ENCODE data around the gene FBXW8.

The FBXW8 gene

DNA sequence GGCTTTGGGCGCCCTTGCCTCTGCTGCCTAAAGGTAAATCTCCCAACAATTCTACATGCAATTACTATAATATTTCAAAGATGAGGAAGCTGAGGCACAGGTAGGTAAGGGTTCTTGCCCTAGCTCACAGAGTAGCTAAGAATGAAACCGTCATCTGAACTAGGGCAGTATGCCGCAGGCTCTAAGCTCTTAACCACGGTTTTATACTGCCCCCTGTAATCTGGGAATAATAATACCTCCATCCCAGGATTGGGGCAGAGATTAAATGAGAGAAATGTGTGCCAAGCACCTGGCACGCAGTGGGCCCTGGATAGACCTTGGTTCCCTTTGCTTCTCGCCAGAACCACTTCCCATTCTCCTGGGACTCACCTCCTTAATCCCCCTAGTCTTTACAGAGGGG is 28.0 kb upstream of the FBXW8 start:
- H3K79me2 ChIP-seq (ENCODE audit: control insufficient read depth, insufficient read depth, low read length), result no peaks in the 10 kb centered on the region
- no CpG with 5 or more reads among the region's 6 CpGs for WGBS (ENCODE audit: extremely low coverage, insufficient coverage, low lambda C conversion rate)
- H3K9ac ChIP-seq (ENCODE audit: low read length), result no peak overlapping the region
- H3K27ac ChIP-seq (ENCODE audit: low read depth, low read length), result no peak overlapping the region
- H3K23ac ChIP-seq (ENCODE audit: low read length), result peak overlapping the region; percentile 2
- no peak overlapping the region for H2BK15ac ChIP-seq (replicated peaks; ENCODE audit: low read depth)
- no peak overlapping the region for H3K4me3 ChIP-seq (ENCODE audit: low read length)
- no peak overlapping the region for H2BK5ac ChIP-seq (ENCODE audit: low read length)
- no peak overlapping the region for H2BK120ac ChIP-seq (ENCODE audit: low read depth, low read length)
- no peaks in the 10 kb centered on the region for H3K79me1 ChIP-seq (ENCODE audit: low read length)
- no peak overlapping the region for H3K4ac ChIP-seq (ENCODE audit: low read depth, low read length)
- H3K56ac ChIP-seq (ENCODE audit: low read length), result no peak overlapping the region
- H3K27me3 ChIP-seq (ENCODE audit: insufficient read depth, low read length, poor library complexity), result peaks cover 30% of the 10 kb centered on the region
- H3K4me1 ChIP-seq (ENCODE audit: control insufficient read depth, low read depth, low read length), result peaks cover 8% of the 10 kb centered on the region
- no peak overlapping the region for H4K5ac ChIP-seq (ENCODE audit: low read length)
- H3K36me3 ChIP-seq (ENCODE audit: control insufficient read depth, insufficient read depth, low read length), result no peaks in the 10 kb centered on the region
- no peak overlapping the region for H4K8ac ChIP-seq (ENCODE audit: low read depth, low read length)
- peak; percentile 69 for DNase-seq
- no peak overlapping the region for H3K18ac ChIP-seq (ENCODE audit: low read length)
- no peak overlapping the region for H2AK5ac ChIP-seq (ENCODE audit: low read length)
- H3K4me2 ChIP-seq (ENCODE audit: low read length), result no peak overlapping the region

GRCh38 chr12:116884871-116885270 is 25.9 kb upstream of the FBXW8 start:
- Histone ChIP-seq H2BK120ac (ENCODE audit: low read depth, low read length) (no peak overlapping the region), H3K4me3 (ENCODE audit: low read length) (no peak overlapping the region), H3K27ac (ENCODE audit: low read depth, low read length) (no peak overlapping the region), H2AK5ac (ENCODE audit: low read length) (no peak overlapping the region), H3K9ac (ENCODE audit: low read length) (no peak overlapping the region), H3K36me3 (ENCODE audit: control insufficient read depth, insufficient read depth, low read length) (no peaks in the 10 kb centered on the region), H3K56ac (ENCODE audit: low read length) (no peak overlapping the region), H2BK5ac (ENCODE audit: low read length) (no peak overlapping the region), H3K4me1 (ENCODE audit: control insufficient read depth, low read depth, low read length) (peaks cover 7% of the 10 kb centered on the region), H4K8ac (ENCODE audit: low read depth, low read length) (no peak overlapping the region), H3K18ac (ENCODE audit: low read length) (no peak overlapping the region), H4K5ac (ENCODE audit: low read length) (no peak overlapping the region), H3K79me2 (ENCODE audit: control insufficient read depth, insufficient read depth, low read length) (no peaks in the 10 kb centered on the region), H3K4ac (ENCODE audit: low read depth, low read length) (no peak overlapping the region), H3K27me3 (ENCODE audit: insufficient read depth, low read length, poor library complexity) (peaks cover 22% of the 10 kb centered on the region), H2BK15ac (replicated peaks; ENCODE audit: low read depth) (no peak overlapping the region), H3K23ac (ENCODE audit: low read length) (no peak overlapping the region), H3K4me2 (ENCODE audit: low read length) (no peak overlapping the region), H3K79me1 (ENCODE audit: low read length) (no peaks in the 10 kb centered on the region)
- no peak for DNase-seq
- no CpG with 5 or more reads among the region's 3 CpGs for WGBS (ENCODE audit: extremely low coverage, insufficient coverage, low lambda C conversion rate)

DNA sequence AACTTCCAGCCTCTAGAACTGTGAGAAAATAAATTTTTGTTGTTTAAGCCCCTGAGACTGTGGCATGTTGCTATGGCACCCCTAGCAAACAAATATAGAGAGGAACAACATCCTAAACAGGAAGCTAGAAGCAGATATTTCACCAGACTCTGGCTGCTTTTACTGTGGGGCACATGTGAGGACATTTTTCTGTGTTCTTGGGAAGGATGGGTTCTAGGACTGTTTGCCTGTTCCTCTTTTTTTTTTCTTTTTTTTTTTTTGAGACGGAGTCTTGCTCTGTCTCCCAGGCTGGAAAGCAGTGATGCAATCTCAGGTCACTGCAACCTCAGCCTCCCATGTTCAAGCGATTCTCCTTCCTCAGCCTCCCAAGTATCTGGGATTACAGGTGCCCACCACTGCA is 25.3 kb upstream of the FBXW8 start:
- Histone ChIP-seq H3K27me3 (ENCODE audit: insufficient read depth, low read length, poor library complexity) (peaks cover 17% of the 10 kb centered on the region), H3K36me3 (ENCODE audit: control insufficient read depth, insufficient read depth, low read length) (no peaks in the 10 kb centered on the region), H3K18ac (ENCODE audit: low read length) (no peak overlapping the region), H2AK5ac (ENCODE audit: low read length) (no peak overlapping the region), H3K4me3 (ENCODE audit: low read length) (no peak overlapping the region), H3K79me1 (ENCODE audit: low read length) (no peaks in the 10 kb centered on the region), H4K5ac (ENCODE audit: low read length) (no peak overlapping the region), H3K4me2 (ENCODE audit: low read length) (no peak overlapping the region), H4K8ac (ENCODE audit: low read depth, low read length) (no peak overlapping the region), H3K4ac (ENCODE audit: low read depth, low read length) (no peak overlapping the region), H3K27ac (ENCODE audit: low read depth, low read length) (no peak overlapping the region), H2BK15ac (replicated peaks; ENCODE audit: low read depth) (no peak overlapping the region), H3K79me2 (ENCODE audit: control insufficient read depth, insufficient read depth, low read length) (no peaks in the 10 kb centered on the region), H3K56ac (ENCODE audit: low read length) (no peak overlapping the region), H3K4me1 (ENCODE audit: control insufficient read depth, low read depth, low read length) (peaks cover 3% of the 10 kb centered on the region), H3K9ac (ENCODE audit: low read length) (no peak overlapping the region), H2BK5ac (ENCODE audit: low read length) (no peak overlapping the region), H3K23ac (ENCODE audit: low read length) (no peak overlapping the region), H2BK120ac (ENCODE audit: low read depth, low read length) (no peak overlapping the region)
- no CpG with 5 or more reads among the region's 2 CpGs for WGBS (ENCODE audit: extremely low coverage, insufficient coverage, low lambda C conversion rate)
- DNase-seq, result peak; percentile 39

DNA sequence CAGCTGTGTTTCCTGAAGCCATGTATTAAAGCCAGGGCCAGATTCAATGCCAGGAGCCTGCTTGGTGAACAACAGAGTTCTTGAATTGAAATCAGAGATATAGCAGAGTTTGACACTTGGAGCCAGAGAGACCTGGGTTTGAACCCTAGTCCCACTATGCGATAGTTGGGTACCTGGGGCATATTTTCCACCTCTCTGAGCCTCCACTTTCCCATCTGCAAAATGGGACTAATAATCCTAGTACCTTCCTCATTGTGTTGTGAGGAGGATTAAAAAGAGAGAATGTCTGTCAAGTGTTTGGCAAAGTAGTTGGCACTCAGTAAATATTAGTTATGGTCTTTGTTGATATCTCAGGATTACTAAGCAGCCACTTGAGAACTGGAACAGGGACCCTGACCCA is 23.5 kb upstream of the FBXW8 start:
- H3K27me3 ChIP-seq (ENCODE audit: insufficient read depth, low read length, poor library complexity), result peaks cover 9% of the 10 kb centered on the region
- no peak overlapping the region for H4K8ac ChIP-seq (ENCODE audit: low read depth, low read length)
- DNase-seq, result no peak
- no peak overlapping the region for H3K56ac ChIP-seq (ENCODE audit: low read length)
- H3K79me1 ChIP-seq (ENCODE audit: low read length), result no peaks in the 10 kb centered on the region
- WGBS (ENCODE audit: extremely low coverage, insufficient coverage, low lambda C conversion rate), result no CpG with 5 or more reads among the region's 1 CpG
- peaks cover 2% of the 10 kb centered on the region for H3K4me1 ChIP-seq (ENCODE audit: control insufficient read depth, low read depth, low read length)
- no peak overlapping the region for H2BK15ac ChIP-seq (replicated peaks; ENCODE audit: low read depth)
- H2AK5ac ChIP-seq (ENCODE audit: low read length), result no peak overlapping the region
- no peak overlapping the region for H3K18ac ChIP-seq (ENCODE audit: low read length)
- H3K9ac ChIP-seq (ENCODE audit: low read length), result no peak overlapping the region
- H3K36me3 ChIP-seq (ENCODE audit: control insufficient read depth, insufficient read depth, low read length), result no peaks in the 10 kb centered on the region
- H3K4ac ChIP-seq (ENCODE audit: low read depth, low read length), result no peak overlapping the region
- H2BK5ac ChIP-seq (ENCODE audit: low read length), result no peak overlapping the region
- H3K4me2 ChIP-seq (ENCODE audit: low read length), result no peak overlapping the region
- no peak overlapping the region for H3K23ac ChIP-seq (ENCODE audit: low read length)
- H3K27ac ChIP-seq (ENCODE audit: low read depth, low read length), result no peak overlapping the region
- no peaks in the 10 kb centered on the region for H3K79me2 ChIP-seq (ENCODE audit: control insufficient read depth, insufficient read depth, low read length)
- no peak overlapping the region for H2BK120ac ChIP-seq (ENCODE audit: low read depth, low read length)
- H3K4me3 ChIP-seq (ENCODE audit: low read length), result no peak overlapping the region
- H4K5ac ChIP-seq (ENCODE audit: low read length), result no peak overlapping the region

- Histone ChIP-seq H3K27me3 (ENCODE audit: insufficient read depth, low read length, poor library complexity) (peaks cover 2% of the 10 kb centered on the region), H3K56ac (ENCODE audit: low read length) (no peak overlapping the region), H3K79me1 (ENCODE audit: low read length) (no peaks in the 10 kb centered on the region), H3K4ac (ENCODE audit: low read depth, low read length) (no peak overlapping the region), H2BK120ac (ENCODE audit: low read depth, low read length) (no peak overlapping the region), H4K8ac (ENCODE audit: low read depth, low read length) (no peak overlapping the region), H3K36me3 (ENCODE audit: control insufficient read depth, insufficient read depth, low read length) (no peaks in the 10 kb centered on the region), H3K23ac (ENCODE audit: low read length) (no peak overlapping the region), H3K4me3 (ENCODE audit: low read length) (no peak overlapping the region), H3K79me2 (ENCODE audit: control insufficient read depth, insufficient read depth, low read length) (no peaks in the 10 kb centered on the region), H3K27ac (ENCODE audit: low read depth, low read length) (no peak overlapping the region), H2BK15ac (replicated peaks; ENCODE audit: low read depth) (no peak overlapping the region), H2AK5ac (ENCODE audit: low read length) (no peak overlapping the region), H3K18ac (ENCODE audit: low read length) (no peak overlapping the region), H2BK5ac (ENCODE audit: low read length) (no peak overlapping the region), H4K5ac (ENCODE audit: low read length) (no peak overlapping the region), H3K4me2 (ENCODE audit: low read length) (no peak overlapping the region), H3K4me1 (ENCODE audit: control insufficient read depth, low read depth, low read length) (no peaks in the 10 kb centered on the region), H3K9ac (ENCODE audit: low read length) (no peak overlapping the region)
- DNase-seq, result no peak
- no CpG with 5 or more reads among the region's 6 CpGs for WGBS (ENCODE audit: extremely low coverage, insufficient coverage, low lambda C conversion rate)
Measured at GRCh38 chr12:116887897-116888296, 22.9 kb upstream of the FBXW8 start.

DNA sequence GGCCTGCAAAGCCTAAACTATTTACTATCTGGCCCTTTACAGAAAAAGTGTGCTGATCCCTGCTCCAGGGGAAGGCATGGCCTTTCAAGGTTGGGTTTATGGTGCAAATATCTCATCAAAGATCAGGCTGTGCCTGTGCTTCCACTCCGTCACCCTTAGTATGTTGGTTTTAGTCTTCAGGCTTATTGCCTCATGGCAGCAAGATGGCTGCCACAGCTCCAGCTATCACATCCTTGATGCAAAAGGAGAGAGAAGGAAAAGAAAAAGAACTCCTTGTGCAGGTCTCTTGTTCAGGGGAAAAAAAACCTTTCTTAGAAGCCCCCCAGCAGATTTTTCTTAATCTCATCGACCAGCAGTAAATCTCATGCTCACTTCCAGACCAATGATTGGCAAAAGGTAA is 20.4 kb upstream of the FBXW8 start:
- H3K79me1 ChIP-seq (ENCODE audit: low read length), result no peaks in the 10 kb centered on the region
- no CpG with 5 or more reads among the region's 2 CpGs for WGBS (ENCODE audit: extremely low coverage, insufficient coverage, low lambda C conversion rate)
- no peak overlapping the region for H3K56ac ChIP-seq (ENCODE audit: low read length)
- H3K4me1 ChIP-seq (ENCODE audit: control insufficient read depth, low read depth, low read length), result no peaks in the 10 kb centered on the region
- no peak overlapping the region for H3K9ac ChIP-seq (ENCODE audit: low read length)
- H2AK5ac ChIP-seq (ENCODE audit: low read length), result no peak overlapping the region
- no peaks in the 10 kb centered on the region for H3K27me3 ChIP-seq (ENCODE audit: insufficient read depth, low read length, poor library complexity)
- H4K8ac ChIP-seq (ENCODE audit: low read depth, low read length), result no peak overlapping the region
- H3K36me3 ChIP-seq (ENCODE audit: control insufficient read depth, insufficient read depth, low read length), result no peaks in the 10 kb centered on the region
- no peak overlapping the region for H3K4me2 ChIP-seq (ENCODE audit: low read length)
- H3K79me2 ChIP-seq (ENCODE audit: control insufficient read depth, insufficient read depth, low read length), result no peaks in the 10 kb centered on the region
- no peak overlapping the region for H3K23ac ChIP-seq (ENCODE audit: low read length)
- H3K4me3 ChIP-seq (ENCODE audit: low read length), result no peak overlapping the region
- H3K27ac ChIP-seq (ENCODE audit: low read depth, low read length), result no peak overlapping the region
- H3K18ac ChIP-seq (ENCODE audit: low read length), result no peak overlapping the region
- no peak overlapping the region for H2BK15ac ChIP-seq (replicated peaks; ENCODE audit: low read depth)
- H3K4ac ChIP-seq (ENCODE audit: low read depth, low read length), result no peak overlapping the region
- no peak for DNase-seq
- H4K5ac ChIP-seq (ENCODE audit: low read length), result no peak overlapping the region
- H2BK120ac ChIP-seq (ENCODE audit: low read depth, low read length), result no peak overlapping the region
- H2BK5ac ChIP-seq (ENCODE audit: low read length), result no peak overlapping the region
